ENCODE results near the gene CASR.
A peak's percentile ranks its signal among the peaks of the same experiment; 100 is the strongest.

GRCh38 chr3:122305818-122306621 lies 122.6 kb downstream of the CASR start:
- no peak for TF ChIP-seq POLR2A (IDR thresholded peaks at IDR 0.05)
- TF ChIP-seq CTCF (IDR thresholded peaks at IDR 0.05), result peak in 5 of 6 experiments; percentile 19 to 59 (median 48)

Data from esophagus squamous epithelium (tissue), 4 donors.